ENCODE results near the gene SLC13A5. TPM values are rescaled to one million over a fixed set of nuclear protein-coding genes. Genes with fewer than 3 reads are reported as not detected.

SLC13A5 gene
- total RNA-seq, 2 donors from 2014 or later = not detected

DNA sequence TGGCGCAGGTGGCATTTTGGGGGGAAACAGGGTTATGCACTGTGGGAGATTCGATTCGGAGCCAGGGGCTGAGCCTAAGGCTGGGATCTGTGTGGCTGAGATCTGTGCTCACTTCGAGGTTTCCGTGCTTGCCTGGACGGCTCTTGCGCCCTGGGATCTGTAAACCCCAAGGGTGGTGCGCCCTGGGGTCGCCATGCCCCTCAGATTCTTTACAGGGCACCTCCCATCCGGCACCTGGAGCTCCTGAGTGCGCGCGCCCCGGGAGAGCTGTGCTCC lies 377 bp downstream of the SLC13A5 start:
- intact Hi-C loops (cut with DNase I) = no loop called here
- no peak for ATAC-seq
- Histone ChIP-seq H3K9me3 (no peaks in the 10 kb centered on the region), H3K27ac (no peak overlapping the region), H3K36me3 (replicated peaks in 1 of 2; ENCODE audit: insufficient read depth in 1 of 2, low read depth in 2 of 2) (no peaks in the 10 kb centered on the region), H3K27me3 (peaks cover 0 to 9% of the 10 kb centered on the region in 2 donors), H3K4me3 (no peak overlapping the region), H3K4me1 (peaks cover 11% of the 10 kb centered on the region)
- 14 to 44% methylated on average over 3 to 14 of the region's 14 CpGs for WGBS, 2 donors
- no peak for TF ChIP-seq POLR2A (IDR thresholded peaks at IDR 0.05)
- TF ChIP-seq, protein P1, sequence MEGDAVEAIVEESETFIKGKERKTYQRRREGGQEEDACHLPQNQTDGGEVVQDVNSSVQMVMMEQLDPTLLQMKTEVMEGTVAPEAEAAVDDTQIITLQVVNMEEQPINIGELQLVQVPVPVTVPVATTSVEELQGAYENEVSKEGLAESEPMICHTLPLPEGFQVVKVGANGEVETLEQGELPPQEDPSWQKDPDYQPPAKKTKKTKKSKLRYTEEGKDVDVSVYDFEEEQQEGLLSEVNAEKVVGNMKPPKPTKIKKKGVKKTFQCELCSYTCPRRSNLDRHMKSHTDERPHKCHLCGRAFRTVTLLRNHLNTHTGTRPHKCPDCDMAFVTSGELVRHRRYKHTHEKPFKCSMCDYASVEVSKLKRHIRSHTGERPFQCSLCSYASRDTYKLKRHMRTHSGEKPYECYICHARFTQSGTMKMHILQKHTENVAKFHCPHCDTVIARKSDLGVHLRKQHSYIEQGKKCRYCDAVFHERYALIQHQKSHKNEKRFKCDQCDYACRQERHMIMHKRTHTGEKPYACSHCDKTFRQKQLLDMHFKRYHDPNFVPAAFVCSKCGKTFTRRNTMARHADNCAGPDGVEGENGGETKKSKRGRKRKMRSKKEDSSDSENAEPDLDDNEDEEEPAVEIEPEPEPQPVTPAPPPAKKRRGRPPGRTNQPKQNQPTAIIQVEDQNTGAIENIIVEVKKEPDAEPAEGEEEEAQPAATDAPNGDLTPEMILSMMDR (IDR thresholded peaks at IDR 0.05) = no peak
- DNase-seq = no peak

DNA sequence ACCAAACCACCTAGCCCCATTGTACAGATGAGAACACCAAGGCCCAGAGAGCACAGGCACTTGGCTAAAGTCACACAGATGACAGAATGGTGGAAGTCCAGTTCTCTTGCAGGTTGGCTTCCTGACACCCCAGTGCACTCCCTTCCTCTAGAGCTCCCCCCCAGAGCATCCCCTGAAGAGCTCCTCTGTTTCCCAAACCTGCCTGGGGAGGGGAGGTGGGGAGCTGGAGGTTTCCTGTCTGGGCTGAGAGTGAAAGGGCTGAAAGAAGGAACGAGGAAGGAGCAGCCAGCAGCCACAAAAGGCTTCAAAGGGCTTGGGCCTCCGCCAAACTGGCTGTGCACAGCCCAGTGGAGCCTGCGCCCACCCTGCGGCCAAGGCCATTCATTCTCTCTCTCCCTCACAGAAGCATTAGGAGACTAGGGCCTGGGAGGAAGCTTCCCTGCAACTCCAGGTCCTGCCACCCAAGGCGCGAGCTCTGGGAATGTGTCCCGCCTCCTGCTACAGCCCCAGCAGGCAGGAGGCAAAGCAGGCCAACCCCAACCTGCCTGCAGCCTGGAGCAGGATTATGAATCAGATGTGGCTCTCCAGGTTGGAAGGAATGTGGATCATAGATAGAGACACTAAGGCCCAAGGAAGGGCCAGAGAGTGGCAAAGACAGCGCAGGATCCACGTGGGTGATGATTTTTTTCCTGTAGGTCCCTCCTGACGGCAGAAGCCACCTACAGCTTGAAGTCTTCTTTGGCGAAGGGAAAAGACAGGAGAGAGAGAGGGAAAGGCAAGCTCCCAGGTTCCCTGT lies 913 bp downstream of the SLC13A5 start:
- no peak for ATAC-seq
- Histone ChIP-seq H3K4me1 (peaks cover 11% of the 10 kb centered on the region), H3K27me3 (peaks cover 0 to 9% of the 10 kb centered on the region in 2 donors), H3K9me3 (no peaks in the 10 kb centered on the region), H3K27ac (no peak overlapping the region), H3K36me3 (replicated peaks in 1 of 2; ENCODE audit: insufficient read depth in 1 of 2, low read depth in 2 of 2) (no peaks in the 10 kb centered on the region), H3K4me3 (no peak overlapping the region)
- DNase-seq = no peak
- intact Hi-C loops (cut with DNase I) = no loop called here
- WGBS, 2 donors = 47 to 56% methylated on average over 8 to 11 of the region's 11 CpGs
- no peak for TF ChIP-seq POLR2A (IDR thresholded peaks at IDR 0.05)
- TF ChIP-seq, protein P1 (IDR thresholded peaks at IDR 0.05) = no peak

DNA sequence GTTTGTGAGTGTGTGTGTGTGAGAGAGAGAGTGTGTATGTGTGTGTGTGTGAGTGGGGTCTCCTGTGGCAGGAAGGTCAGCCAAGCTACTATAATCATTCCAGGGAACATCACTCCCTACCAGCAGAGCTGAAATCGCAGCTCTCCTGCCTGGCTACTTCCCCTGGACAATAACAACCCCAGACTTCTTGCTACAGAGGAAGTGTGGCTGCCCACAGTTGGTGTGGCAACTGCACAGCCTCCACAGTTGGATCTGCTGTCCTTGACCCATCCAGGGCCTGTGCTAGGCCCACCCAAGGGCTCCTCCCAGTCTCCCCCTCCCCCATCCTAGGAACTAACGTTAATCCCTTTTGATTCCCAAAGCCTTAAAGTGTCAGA lies 1.5 kb downstream of the SLC13A5 start:
- Histone ChIP-seq H3K27me3 (peaks cover 0 to 9% of the 10 kb centered on the region in 2 donors), H3K27ac (no peak overlapping the region), H3K36me3 (replicated peaks in 1 of 2; ENCODE audit: insufficient read depth in 1 of 2, low read depth in 2 of 2) (no peaks in the 10 kb centered on the region), H3K9me3 (no peaks in the 10 kb centered on the region), H3K4me1 (peaks cover 11% of the 10 kb centered on the region), H3K4me3 (no peak overlapping the region)
- no peak for DNase-seq
- no peak for TF ChIP-seq POLR2A (IDR thresholded peaks at IDR 0.05)
- TF ChIP-seq, protein P1 (IDR thresholded peaks at IDR 0.05) = no peak
- intact Hi-C loops (cut with DNase I) = no loop called here
- 70 to 80% methylated on average over 1 to 2 of the region's 2 CpGs for WGBS, 2 donors
- ATAC-seq = no peak

DNA sequence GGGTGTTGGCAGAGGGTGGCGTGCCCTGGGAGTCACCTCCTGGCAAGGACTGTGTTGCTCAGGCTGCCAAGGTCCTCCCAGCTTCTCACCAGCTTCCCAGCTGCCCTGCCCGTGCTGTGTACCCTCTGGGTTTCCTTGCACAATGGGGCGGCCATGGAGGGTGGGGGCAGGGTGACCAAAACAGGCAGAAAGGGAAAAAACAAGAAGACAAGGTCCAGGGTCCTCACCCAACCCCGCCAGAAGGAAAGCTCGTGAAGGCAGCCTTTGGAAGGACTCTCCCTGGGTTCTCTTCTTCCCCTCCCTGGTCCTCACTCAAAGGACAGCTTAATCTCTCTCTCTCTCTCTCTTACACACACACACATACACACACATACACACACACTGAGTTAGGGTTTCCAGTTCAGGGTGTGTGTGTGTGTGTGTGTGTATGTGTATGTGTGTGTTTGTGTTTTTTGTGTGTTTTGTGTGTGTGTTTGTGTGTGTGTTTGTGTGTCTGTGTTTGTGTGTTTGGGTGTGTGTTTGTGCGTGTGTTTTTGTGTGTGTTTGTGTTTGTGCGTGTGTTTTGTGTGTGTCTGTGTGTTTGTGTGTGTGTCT lies 2.0 kb downstream of the SLC13A5 start:
- no peaks in the 10 kb centered on the region for H3K9me3 ChIP-seq
- no peak overlapping the region for H3K27ac ChIP-seq
- ATAC-seq (no peak), DNase-seq (no peak)
- intact Hi-C loops (cut with DNase I) = no loop called here
- 42 to 49% methylated on average over 7 of the region's 7 CpGs for WGBS, 2 donors
- TF ChIP-seq, protein P1 (IDR thresholded peaks at IDR 0.05) = no peak
- TF ChIP-seq POLR2A (IDR thresholded peaks at IDR 0.05) = no peak
- H3K4me3 ChIP-seq = no peak overlapping the region
- H3K36me3 ChIP-seq (replicated peaks in 1 of 2; ENCODE audit: insufficient read depth in 1 of 2, low read depth in 2 of 2) = no peaks in the 10 kb centered on the region
- peaks cover 11% of the 10 kb centered on the region for H3K4me1 ChIP-seq
- H3K27me3 ChIP-seq = peaks cover 0 to 9% of the 10 kb centered on the region in 2 donors

DNA sequence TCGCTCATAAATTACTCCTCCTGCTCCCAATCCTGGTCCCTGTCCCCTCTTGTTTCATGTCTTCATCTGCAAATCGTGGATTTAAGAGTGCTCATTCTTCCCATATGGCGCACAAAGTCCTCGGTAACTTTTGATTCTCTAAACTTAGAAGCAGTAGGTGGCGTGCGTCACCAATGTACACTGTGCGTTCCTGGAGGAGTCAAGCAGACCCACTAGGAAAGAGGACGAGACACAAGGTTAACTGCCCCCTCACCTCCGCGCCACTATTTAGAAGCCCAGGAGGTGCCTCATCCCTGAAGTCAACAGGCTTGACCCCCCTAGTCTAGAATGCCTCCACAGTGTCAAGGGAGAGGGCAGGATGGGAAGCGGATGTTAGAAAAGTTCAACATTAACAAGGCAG lies 2.9 kb downstream of the SLC13A5 start:
- no peak for DNase-seq
- H3K36me3 ChIP-seq (replicated peaks in 1 of 2; ENCODE audit: insufficient read depth in 1 of 2, low read depth in 2 of 2) = no peaks in the 10 kb centered on the region
- intact Hi-C loops (cut with DNase I) = no loop called here
- no peak overlapping the region for H3K4me3 ChIP-seq
- H3K9me3 ChIP-seq = no peaks in the 10 kb centered on the region
- 74 to 78% methylated on average over 11 of the region's 11 CpGs for WGBS, 2 donors
- no peak overlapping the region for H3K27ac ChIP-seq
- ATAC-seq = no peak
- peaks cover 11% of the 10 kb centered on the region for H3K4me1 ChIP-seq
- TF ChIP-seq, protein P1 (IDR thresholded peaks at IDR 0.05) = no peak
- H3K27me3 ChIP-seq = peaks cover 0 to 9% of the 10 kb centered on the region in 2 donors
